GM23338 (cell line): ENCODE data around the gene KRTAP19-5. TPM values are rescaled to one million over a fixed set of nuclear protein-coding genes. Genes with fewer than 3 reads are reported as not detected.

Experiments
- ATAC-seq: fragments of 200-7000 bp; cut with Tn5 transposase; 3 replicates; pipeline ENCODE4 v1.9.1; 2020
- DNase-seq: peaks from one replicate; pipeline ENCODE4 v3.0.0-alpha.2; 2015; ENCODE audit warnings: low spot score
- H2AFZ ChIP-seq: fragments of 200-600 bp; sonication (generic); 2 replicates; pipeline ENCODE4 v1.8.0; 2016; ENCODE audit warnings: antibody characterized with exemption, mild to moderate bottlenecking, moderate library complexity
- H3F3A ChIP-seq: fragments of 200-600 bp; sonication (generic); replicated peaks from 2 replicates; pipeline ENCODE4 v1.8.0; 2017; ENCODE audit warnings: antibody characterized with exemption, mixed run types, low read depth
- H3K27ac ChIP-seq: fragments of 200-600 bp; sonication (generic); 2 replicates; pipeline ENCODE4 v1.6.1; 2016; ENCODE audit warnings: low read depth
- H3K27me3 ChIP-seq: fragments of 200-600 bp; sonication (generic); 2 replicates; pipeline ENCODE4 v1.8.0; 2016; ENCODE audit warnings: mild to moderate bottlenecking, mixed run types, moderate library complexity; ENCODE audit not compliant: insufficient read depth
- H3K36me3 ChIP-seq: fragments of 200-600 bp; sonication (generic); 2 replicates; pipeline ENCODE4 v1.8.0; 2016; ENCODE audit warnings: mild to moderate bottlenecking; ENCODE audit not compliant: insufficient read depth
- H3K4me1 ChIP-seq: fragments of 200-600 bp; sonication (generic); 2 replicates; pipeline ENCODE4 v1.8.0; 2016; ENCODE audit warnings: mild to moderate bottlenecking, moderate library complexity; ENCODE audit not compliant: insufficient read depth
- H3K4me2 ChIP-seq: fragments of 200-600 bp; sonication (generic); 2 replicates; pipeline ENCODE4 v1.7.1; 2017; ENCODE audit warnings: mixed run types
- H3K4me3 ChIP-seq: fragments of 200-600 bp; sonication (generic); 2 replicates; pipeline ENCODE4 v1.6.1; 2016; ENCODE audit warnings: mixed run types
- H3K79me2 ChIP-seq: fragments of 200-600 bp; sonication (generic); replicated peaks from 2 replicates; pipeline ENCODE4 v1.8.0; 2017; ENCODE audit warnings: mild to moderate bottlenecking; ENCODE audit not compliant: insufficient read depth
- H3K9me2 ChIP-seq: fragments of 200-600 bp; sonication (generic); 2 replicates; pipeline ENCODE4 v1.8.0; 2017; ENCODE audit not compliant: insufficient read depth
- H4K20me1 ChIP-seq: fragments of 200-600 bp; sonication (generic); replicated peaks from 2 replicates; pipeline ENCODE4 v1.8.0; 2017; ENCODE audit warnings: mild to moderate bottlenecking; ENCODE audit not compliant: insufficient read depth
- H3K27ac Mint-ChIP-seq: 2 replicates; pipeline ENCODE4 v1.8.0; 2020; ENCODE audit warnings: inconsistent platforms, mild to moderate bottlenecking, moderate library complexity, mixed read lengths
- H3K27me3 Mint-ChIP-seq: 3 replicates; pipeline ENCODE4 v1.8.0; 2022; ENCODE audit warnings: low read depth, mild to moderate bottlenecking, moderate library complexity, mixed read lengths, inconsistent platforms; ENCODE audit not compliant: insufficient read depth, poor library complexity
- H3K36me3 Mint-ChIP-seq: 3 replicates; pipeline ENCODE4 v1.8.0; 2021; ENCODE audit warnings: low read depth, mild to moderate bottlenecking, inconsistent platforms, moderate library complexity, mixed read lengths
- H3K4me1 Mint-ChIP-seq: 3 replicates; pipeline ENCODE4 v1.8.0; 2020; ENCODE audit warnings: mild to moderate bottlenecking, inconsistent platforms, mixed read lengths
- H3K4me3 Mint-ChIP-seq: 3 replicates; pipeline ENCODE4 v1.8.0; 2021; ENCODE audit warnings: moderate library complexity, mild to moderate bottlenecking, inconsistent platforms, mixed read lengths
- H3K9me3 Mint-ChIP-seq: 3 replicates; pipeline ENCODE4 v1.8.0; 2020; ENCODE audit warnings: moderate library complexity, mild to moderate bottlenecking, inconsistent platforms, mixed read lengths
- EZH2 ChIP-seq: fragments of 200-600 bp; sonication (generic); IDR thresholded peaks from one replicate; pipeline ENCODE4 v1.8.0; 2017; ENCODE audit warnings: antibody characterized with exemption, mild to moderate bottlenecking, low read depth; ENCODE audit not compliant: unreplicated experiment
- EZH2phosphoT487 ChIP-seq: fragments of 200-600 bp; sonication (generic); IDR thresholded peaks from one replicate; pipeline ENCODE4 v1.8.1; 2018; ENCODE audit warnings: antibody characterized with exemption; ENCODE audit not compliant: unreplicated experiment
- JUNB ChIP-seq: IDR thresholded peaks from one replicate; pipeline ENCODE4 v1.6.1; 2016; ENCODE audit warnings: antibody characterized with exemption; ENCODE audit not compliant: unreplicated experiment
- NANOG ChIP-seq: IDR thresholded peaks from 2 replicates; pipeline ENCODE4 v1.6.1; 2016; ENCODE audit warnings: antibody characterized with exemption, borderline replicate concordance
- POLR2AphosphoS5 ChIP-seq: IDR thresholded peaks from 2 replicates; pipeline ENCODE4 v1.6.1; 2016; ENCODE audit warnings: antibody characterized with exemption, low read depth
- STAT1 ChIP-seq: IDR thresholded peaks from one replicate; pipeline ENCODE4 v1.6.1; 2016; ENCODE audit warnings: antibody characterized with exemption; ENCODE audit not compliant: unreplicated experiment
- ZNF114 ChIP-seq: fragments of 250-450 bp; sonication (Bioruptor Pico); IDR thresholded peaks from 2 replicates; pipeline ENCODE4 v1.5.0; 2020; ENCODE audit warnings: mild to moderate bottlenecking, moderate library complexity
- ZNF331 ChIP-seq: fragments of 250-450 bp; sonication (Bioruptor Pico); IDR thresholded peaks from 2 replicates; pipeline ENCODE4 v1.5.0; 2020; ENCODE audit warnings: low read depth, mild to moderate bottlenecking, moderate library complexity
- polyA plus RNA-seq: library from polyadenylated mRNA; unstranded; fragments of >200 nt; fragmentation: Nextera tagmentation; extraction: Ambion mirVana; gene quantifications from 2 replicates; pipeline ENCODE4 v1.2.1, GENCODE V29; 2016
- total RNA-seq: library from RNA; depleted of rRNA; stranded (reverse); fragments of >200 nt; shearing (Covaris generic); gene quantifications from 2 replicates; pipeline ENCODE4 v1.2.3, GENCODE V29; 2014
- TF ChIP-seq, protein P1 (sequence below), 2 experiments: fragments of 200-600 bp in 1 of 2; sonication (generic) in 1 of 2; conservative IDR thresholded peaks; 2 replicates each; pipeline versions ENCODE4 v1.5.1 to v1.6.1; 2016 to 2017; ENCODE audit warnings: antibody characterized with exemption in 2 of 2, low read depth in 2 of 2, mild to moderate bottlenecking in 2 of 2, moderate library complexity in 1 of 2
- TF ChIP-seq, protein P2 (sequence below): IDR thresholded peaks from one replicate; pipeline ENCODE4 v1.6.1; 2018; ENCODE audit warnings: antibody characterized with exemption; ENCODE audit not compliant: unreplicated experiment
- TF ChIP-seq, protein P3 (sequence below): IDR thresholded peaks from 2 replicates; pipeline ENCODE4 v1.6.1; 2016; ENCODE audit warnings: antibody characterized with exemption

KRTAP19-5 gene
- total and polyA plus RNA-seq, 2 experiments from 2014 or later: not detected

DNA sequence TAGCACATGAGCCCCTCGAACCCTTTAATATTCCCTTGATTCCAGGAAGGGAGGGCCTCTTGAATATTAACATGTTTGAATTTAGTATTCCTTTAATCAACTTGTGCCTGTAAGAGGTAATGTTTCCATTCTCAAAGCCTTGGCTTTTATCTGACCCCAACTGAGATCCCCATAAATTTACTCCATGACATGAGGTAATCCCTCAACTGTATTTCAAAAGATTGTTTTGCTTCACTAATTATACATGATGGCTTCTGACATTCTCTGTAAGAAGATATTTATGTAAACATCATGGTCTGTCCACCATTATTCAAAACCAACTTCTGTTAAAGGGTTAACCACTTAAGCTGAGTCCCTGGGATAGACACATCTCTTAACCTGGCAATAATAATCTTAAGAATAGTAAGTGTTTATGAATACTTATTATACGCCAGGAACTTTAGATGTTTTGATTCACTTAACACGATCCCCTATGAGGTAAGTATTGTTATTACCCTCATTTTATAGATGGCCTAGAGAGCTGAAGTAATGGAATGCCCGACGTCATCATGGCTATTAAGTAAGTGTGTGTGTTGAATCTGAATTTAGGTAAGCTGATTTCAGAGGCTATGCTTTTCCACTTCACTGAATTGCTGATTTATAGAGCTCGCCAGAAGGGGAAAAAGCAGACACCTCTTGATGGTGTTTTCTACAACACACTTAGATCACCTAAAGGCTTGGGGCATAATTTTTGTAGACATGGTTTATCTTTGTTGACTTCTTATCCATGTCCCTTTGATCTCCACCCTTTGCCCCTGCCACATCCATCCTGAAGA is 32.8 kb downstream of the KRTAP19-5 start (continued):
- TF ChIP-seq JUNB: no peak
- TF ChIP-seq STAT1: no peak
- TF ChIP-seq, protein P1, sequence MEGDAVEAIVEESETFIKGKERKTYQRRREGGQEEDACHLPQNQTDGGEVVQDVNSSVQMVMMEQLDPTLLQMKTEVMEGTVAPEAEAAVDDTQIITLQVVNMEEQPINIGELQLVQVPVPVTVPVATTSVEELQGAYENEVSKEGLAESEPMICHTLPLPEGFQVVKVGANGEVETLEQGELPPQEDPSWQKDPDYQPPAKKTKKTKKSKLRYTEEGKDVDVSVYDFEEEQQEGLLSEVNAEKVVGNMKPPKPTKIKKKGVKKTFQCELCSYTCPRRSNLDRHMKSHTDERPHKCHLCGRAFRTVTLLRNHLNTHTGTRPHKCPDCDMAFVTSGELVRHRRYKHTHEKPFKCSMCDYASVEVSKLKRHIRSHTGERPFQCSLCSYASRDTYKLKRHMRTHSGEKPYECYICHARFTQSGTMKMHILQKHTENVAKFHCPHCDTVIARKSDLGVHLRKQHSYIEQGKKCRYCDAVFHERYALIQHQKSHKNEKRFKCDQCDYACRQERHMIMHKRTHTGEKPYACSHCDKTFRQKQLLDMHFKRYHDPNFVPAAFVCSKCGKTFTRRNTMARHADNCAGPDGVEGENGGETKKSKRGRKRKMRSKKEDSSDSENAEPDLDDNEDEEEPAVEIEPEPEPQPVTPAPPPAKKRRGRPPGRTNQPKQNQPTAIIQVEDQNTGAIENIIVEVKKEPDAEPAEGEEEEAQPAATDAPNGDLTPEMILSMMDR (conservative IDR thresholded peaks at IDR 0.05; ENCODE audit: low read depth in 2 of 2): no peak
- no peak for TF ChIP-seq NANOG
- TF ChIP-seq, protein P2, sequence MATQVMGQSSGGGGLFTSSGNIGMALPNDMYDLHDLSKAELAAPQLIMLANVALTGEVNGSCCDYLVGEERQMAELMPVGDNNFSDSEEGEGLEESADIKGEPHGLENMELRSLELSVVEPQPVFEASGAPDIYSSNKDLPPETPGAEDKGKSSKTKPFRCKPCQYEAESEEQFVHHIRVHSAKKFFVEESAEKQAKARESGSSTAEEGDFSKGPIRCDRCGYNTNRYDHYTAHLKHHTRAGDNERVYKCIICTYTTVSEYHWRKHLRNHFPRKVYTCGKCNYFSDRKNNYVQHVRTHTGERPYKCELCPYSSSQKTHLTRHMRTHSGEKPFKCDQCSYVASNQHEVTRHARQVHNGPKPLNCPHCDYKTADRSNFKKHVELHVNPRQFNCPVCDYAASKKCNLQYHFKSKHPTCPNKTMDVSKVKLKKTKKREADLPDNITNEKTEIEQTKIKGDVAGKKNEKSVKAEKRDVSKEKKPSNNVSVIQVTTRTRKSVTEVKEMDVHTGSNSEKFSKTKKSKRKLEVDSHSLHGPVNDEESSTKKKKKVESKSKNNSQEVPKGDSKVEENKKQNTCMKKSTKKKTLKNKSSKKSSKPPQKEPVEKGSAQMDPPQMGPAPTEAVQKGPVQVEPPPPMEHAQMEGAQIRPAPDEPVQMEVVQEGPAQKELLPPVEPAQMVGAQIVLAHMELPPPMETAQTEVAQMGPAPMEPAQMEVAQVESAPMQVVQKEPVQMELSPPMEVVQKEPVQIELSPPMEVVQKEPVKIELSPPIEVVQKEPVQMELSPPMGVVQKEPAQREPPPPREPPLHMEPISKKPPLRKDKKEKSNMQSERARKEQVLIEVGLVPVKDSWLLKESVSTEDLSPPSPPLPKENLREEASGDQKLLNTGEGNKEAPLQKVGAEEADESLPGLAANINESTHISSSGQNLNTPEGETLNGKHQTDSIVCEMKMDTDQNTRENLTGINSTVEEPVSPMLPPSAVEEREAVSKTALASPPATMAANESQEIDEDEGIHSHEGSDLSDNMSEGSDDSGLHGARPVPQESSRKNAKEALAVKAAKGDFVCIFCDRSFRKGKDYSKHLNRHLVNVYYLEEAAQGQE: no peak
- no peak for TF ChIP-seq EZH2phosphoT487
- TF ChIP-seq, protein P3, sequence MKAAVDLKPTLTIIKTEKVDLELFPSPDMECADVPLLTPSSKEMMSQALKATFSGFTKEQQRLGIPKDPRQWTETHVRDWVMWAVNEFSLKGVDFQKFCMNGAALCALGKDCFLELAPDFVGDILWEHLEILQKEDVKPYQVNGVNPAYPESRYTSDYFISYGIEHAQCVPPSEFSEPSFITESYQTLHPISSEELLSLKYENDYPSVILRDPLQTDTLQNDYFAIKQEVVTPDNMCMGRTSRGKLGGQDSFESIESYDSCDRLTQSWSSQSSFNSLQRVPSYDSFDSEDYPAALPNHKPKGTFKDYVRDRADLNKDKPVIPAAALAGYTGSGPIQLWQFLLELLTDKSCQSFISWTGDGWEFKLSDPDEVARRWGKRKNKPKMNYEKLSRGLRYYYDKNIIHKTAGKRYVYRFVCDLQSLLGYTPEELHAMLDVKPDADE: no peak
- TF ChIP-seq ZNF331: no peak
- TF ChIP-seq ZNF114 (CRISPR knock-in tag): no peak
- no peak for TF ChIP-seq POLR2AphosphoS5
- no peak for TF ChIP-seq EZH2

DNA sequence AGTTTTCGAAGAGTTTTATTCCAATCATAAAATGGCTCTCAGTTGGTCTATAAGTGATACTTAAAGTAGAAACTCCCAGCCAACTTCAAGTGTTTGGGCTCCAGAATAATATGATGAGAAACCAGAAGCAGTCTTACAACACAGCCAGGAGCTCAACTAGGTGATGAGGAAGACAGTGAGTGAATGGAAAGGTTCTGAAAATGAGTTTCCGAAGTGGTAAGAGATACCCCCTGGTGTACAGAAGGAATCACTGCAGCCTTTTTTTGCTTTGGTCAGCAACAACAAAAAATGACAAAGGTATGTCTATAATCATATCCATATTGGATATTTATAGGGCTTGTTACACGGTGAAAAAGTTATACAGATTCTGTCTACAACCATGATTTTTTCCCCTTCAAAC is 38.2 kb downstream of the KRTAP19-5 start:
- Mint-ChIP-seq H3K4me1 (no peaks in the 10 kb centered on the region), H3K9me3 (no peaks in the 10 kb centered on the region), H3K27me3 (no peaks in the 10 kb centered on the region), H3K27ac (no peak overlapping the region), H3K4me3 (no peak overlapping the region), H3K36me3 (no peaks in the 10 kb centered on the region)
- H3K4me1 ChIP-seq: no peaks in the 10 kb centered on the region; the same call in 1 of the 2 replicates
- H3K27ac ChIP-seq: no peak overlapping the region
- H3K27me3 ChIP-seq: no peaks in the 10 kb centered on the region
- H3K9me2 ChIP-seq: no peaks in the 10 kb centered on the region
- DNase-seq (peak; percentile 67), ATAC-seq (peak; percentile 69)
- H4K20me1 ChIP-seq: no peaks in the 10 kb centered on the region
- no peak overlapping the region for H3K4me2 ChIP-seq
- no peak overlapping the region for H2AFZ ChIP-seq
- no peak overlapping the region for H3K4me3 ChIP-seq
- TF ChIP-seq, protein P1 (conservative IDR thresholded peaks at IDR 0.05; ENCODE audit: low read depth in 2 of 2): peak; percentile 61 to 62
- TF ChIP-seq EZH2: no peak
- H3K36me3 ChIP-seq: no peaks in the 10 kb centered on the region
- H3F3A ChIP-seq: no peaks in the 10 kb centered on the region
- no peaks in the 10 kb centered on the region for H3K79me2 ChIP-seq
